Measurements from ENCODE around the gene KCNK1. TPM values are rescaled to one million over a fixed set of nuclear protein-coding genes. Genes with fewer than 3 reads are reported as not detected.

The KCNK1 gene
- total and polyA plus RNA-seq, 2 of the 8 experiments (the other 6 are each of a cell fraction or from before 2014, with no cell fraction given) = 11.9 to 16.5 TPM

DNA sequence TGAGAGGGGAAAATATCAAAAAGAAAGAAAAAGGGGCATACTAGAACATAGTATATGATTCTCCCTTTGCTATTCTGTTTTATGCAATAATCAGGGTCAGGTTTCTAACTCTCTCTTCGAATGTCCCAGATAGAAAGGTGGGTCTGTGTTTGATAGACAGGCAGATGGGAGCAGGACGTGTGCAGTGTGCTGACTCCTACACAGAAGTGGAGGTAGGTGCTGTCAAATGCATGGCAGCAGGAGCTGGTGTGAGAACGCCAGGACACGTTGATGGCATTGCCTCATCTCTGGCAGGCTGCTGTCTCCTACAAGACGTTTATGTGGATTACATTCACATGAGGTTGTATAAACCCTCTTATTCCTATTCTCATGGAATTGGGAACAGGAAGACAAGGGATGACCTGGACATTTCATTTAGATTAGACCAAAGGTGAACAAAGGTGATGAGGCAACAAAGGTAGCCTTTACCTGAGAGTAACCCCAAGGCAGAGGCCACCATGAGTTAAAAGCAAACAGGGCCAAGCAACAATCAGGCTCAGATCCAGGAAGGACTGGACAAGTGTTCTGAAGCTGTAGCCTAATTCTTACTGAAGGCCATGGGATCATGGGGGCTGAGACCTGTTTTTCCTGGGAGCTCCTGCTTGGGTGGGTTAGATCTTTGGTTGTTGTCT, 37.8 kb downstream of the KCNK1 start (continued):
- TF ChIP-seq, protein P1, sequence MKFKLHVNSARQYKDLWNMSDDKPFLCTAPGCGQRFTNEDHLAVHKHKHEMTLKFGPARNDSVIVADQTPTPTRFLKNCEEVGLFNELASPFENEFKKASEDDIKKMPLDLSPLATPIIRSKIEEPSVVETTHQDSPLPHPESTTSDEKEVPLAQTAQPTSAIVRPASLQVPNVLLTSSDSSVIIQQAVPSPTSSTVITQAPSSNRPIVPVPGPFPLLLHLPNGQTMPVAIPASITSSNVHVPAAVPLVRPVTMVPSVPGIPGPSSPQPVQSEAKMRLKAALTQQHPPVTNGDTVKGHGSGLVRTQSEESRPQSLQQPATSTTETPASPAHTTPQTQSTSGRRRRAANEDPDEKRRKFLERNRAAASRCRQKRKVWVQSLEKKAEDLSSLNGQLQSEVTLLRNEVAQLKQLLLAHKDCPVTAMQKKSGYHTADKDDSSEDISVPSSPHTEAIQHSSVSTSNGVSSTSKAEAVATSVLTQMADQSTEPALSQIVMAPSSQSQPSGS (IDR thresholded peaks at IDR 0.05; ENCODE audit: low read length) = no peak
- no peak for TF ChIP-seq POLR2A (IDR thresholded peaks at IDR 0.05; ENCODE audit: control extremely low read depth in 1 of 2, low read depth in 2 of 2, low read length in 2 of 2)
- TF ChIP-seq SIN3A (conservative IDR thresholded peaks at IDR 0.05 in 1 of 2, IDR thresholded peaks at IDR 0.05 in 1 of 2; ENCODE audit: low read depth in 1 of 2, low read length in 2 of 2) = no peak
- no peak for TF ChIP-seq GTF2F1 (IDR thresholded peaks at IDR 0.05; ENCODE audit: borderline replicate concordance, low read depth, low read length)
- TF ChIP-seq HDAC2 (IDR thresholded peaks at IDR 0.05; ENCODE audit: borderline replicate concordance in 1 of 2, low read depth in 2 of 2, low read length in 2 of 2) = no peak
- TF ChIP-seq BRCA1 (IDR thresholded peaks at IDR 0.05; ENCODE audit: low read depth, low read length) = no peak
- no peak for TF ChIP-seq ASH2L (IDR thresholded peaks at IDR 0.05; ENCODE audit: low read length)

All from H1 (cell line).